ENCODE results near the gene PCDHB5. TPM values are rescaled to one million over a fixed set of nuclear protein-coding genes. Genes with fewer than 3 reads are reported as not detected.

The PCDHB5 gene
- total and polyA plus RNA-seq, 2 of the 13 experiments (the other 11 are each of a cell fraction or from before 2014, with no cell fraction given), result 0.07 to 0.08 TPM

- TF ChIP-seq ZBTB34 (CRISPR knock-in tag; IDR thresholded peaks at IDR 0.05), result no peak
- TF ChIP-seq ZNF180 (CRISPR knock-in tag; IDR thresholded peaks at IDR 0.05; ENCODE audit: borderline replicate concordance, low read depth), result no peak
- no peak for TF ChIP-seq TCF7L2 (IDR thresholded peaks at IDR 0.05; ENCODE audit: low read depth, low read length)
- TF ChIP-seq, protein P1, sequence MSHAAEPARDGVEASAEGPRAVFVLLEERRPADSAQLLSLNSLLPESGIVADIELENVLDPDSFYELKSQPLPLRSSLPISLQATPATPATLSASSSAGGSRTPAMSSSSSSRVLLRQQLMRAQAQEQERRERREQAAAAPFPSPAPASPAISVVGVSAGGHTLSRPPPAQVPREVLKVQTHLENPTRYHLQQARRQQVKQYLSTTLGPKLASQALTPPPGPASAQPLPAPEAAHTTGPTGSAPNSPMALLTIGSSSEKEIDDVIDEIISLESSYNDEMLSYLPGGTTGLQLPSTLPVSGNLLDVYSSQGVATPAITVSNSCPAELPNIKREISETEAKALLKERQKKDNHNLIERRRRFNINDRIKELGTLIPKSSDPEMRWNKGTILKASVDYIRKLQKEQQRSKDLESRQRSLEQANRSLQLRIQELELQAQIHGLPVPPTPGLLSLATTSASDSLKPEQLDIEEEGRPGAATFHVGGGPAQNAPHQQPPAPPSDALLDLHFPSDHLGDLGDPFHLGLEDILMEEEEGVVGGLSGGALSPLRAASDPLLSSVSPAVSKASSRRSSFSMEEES (CRISPR knock-in tag; IDR thresholded peaks at IDR 0.05), result no peak
- TF ChIP-seq, protein P2, sequence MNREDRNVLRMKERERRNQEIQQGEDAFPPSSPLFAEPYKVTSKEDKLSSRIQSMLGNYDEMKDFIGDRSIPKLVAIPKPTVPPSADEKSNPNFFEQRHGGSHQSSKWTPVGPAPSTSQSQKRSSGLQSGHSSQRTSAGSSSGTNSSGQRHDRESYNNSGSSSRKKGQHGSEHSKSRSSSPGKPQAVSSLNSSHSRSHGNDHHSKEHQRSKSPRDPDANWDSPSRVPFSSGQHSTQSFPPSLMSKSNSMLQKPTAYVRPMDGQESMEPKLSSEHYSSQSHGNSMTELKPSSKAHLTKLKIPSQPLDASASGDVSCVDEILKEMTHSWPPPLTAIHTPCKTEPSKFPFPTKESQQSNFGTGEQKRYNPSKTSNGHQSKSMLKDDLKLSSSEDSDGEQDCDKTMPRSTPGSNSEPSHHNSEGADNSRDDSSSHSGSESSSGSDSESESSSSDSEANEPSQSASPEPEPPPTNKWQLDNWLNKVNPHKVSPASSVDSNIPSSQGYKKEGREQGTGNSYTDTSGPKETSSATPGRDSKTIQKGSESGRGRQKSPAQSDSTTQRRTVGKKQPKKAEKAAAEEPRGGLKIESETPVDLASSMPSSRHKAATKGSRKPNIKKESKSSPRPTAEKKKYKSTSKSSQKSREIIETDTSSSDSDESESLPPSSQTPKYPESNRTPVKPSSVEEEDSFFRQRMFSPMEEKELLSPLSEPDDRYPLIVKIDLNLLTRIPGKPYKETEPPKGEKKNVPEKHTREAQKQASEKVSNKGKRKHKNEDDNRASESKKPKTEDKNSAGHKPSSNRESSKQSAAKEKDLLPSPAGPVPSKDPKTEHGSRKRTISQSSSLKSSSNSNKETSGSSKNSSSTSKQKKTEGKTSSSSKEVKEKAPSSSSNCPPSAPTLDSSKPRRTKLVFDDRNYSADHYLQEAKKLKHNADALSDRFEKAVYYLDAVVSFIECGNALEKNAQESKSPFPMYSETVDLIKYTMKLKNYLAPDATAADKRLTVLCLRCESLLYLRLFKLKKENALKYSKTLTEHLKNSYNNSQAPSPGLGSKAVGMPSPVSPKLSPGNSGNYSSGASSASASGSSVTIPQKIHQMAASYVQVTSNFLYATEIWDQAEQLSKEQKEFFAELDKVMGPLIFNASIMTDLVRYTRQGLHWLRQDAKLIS (CRISPR knock-in tag; IDR thresholded peaks at IDR 0.05), result no peak
- TF ChIP-seq SAP130 (CRISPR knock-in tag; IDR thresholded peaks at IDR 0.05; ENCODE audit: low read depth), result 0 out of 2 replicates have a peak, but pooled peaks have one; percentile 13
- TF ChIP-seq IKZF1 (IDR thresholded peaks at IDR 0.05), result no peak
- TF ChIP-seq REXO4 (CRISPR knock-in tag; IDR thresholded peaks at IDR 0.05; ENCODE audit: borderline replicate concordance), result no peak
- TF ChIP-seq ZEB1 (IDR thresholded peaks at IDR 0.05; ENCODE audit: insufficient replicate concordance, low read depth), result no peak
- TF ChIP-seq ISX (CRISPR knock-in tag; conservative IDR thresholded peaks at IDR 0.05), result no peak
- TF ChIP-seq, protein P3, sequence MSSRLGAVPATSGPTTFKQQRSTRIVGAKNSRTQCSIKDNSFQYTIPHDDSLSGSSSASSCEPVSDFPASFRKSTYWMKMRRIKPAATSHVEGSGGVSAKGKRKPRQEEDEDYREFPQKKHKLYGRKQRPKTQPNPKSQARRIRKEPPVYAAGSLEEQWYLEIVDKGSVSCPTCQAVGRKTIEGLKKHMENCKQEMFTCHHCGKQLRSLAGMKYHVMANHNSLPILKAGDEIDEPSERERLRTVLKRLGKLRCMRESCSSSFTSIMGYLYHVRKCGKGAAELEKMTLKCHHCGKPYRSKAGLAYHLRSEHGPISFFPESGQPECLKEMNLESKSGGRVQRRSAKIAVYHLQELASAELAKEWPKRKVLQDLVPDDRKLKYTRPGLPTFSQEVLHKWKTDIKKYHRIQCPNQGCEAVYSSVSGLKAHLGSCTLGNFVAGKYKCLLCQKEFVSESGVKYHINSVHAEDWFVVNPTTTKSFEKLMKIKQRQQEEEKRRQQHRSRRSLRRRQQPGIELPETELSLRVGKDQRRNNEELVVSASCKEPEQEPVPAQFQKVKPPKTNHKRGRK (CRISPR knock-in tag; IDR thresholded peaks at IDR 0.05), result no peak
- TF ChIP-seq SMYD3 (CRISPR knock-in tag; IDR thresholded peaks at IDR 0.05), result no peak
- TF ChIP-seq, protein P4, sequence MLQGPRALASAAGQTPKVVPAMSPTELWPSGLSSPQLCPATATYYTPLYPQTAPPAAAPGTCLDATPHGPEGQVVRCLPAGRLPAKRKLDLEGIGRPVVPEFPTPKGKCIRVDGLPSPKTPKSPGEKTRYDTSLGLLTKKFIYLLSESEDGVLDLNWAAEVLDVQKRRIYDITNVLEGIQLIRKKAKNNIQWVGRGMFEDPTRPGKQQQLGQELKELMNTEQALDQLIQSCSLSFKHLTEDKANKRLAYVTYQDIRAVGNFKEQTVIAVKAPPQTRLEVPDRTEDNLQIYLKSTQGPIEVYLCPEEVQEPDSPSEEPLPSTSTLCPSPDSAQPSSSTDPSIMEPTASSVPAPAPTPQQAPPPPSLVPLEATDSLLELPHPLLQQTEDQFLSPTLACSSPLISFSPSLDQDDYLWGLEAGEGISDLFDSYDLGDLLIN (CRISPR knock-in tag; IDR thresholded peaks at IDR 0.05; ENCODE audit: borderline replicate concordance), result no peak
- TF ChIP-seq ZNF549 (CRISPR knock-in tag; IDR thresholded peaks at IDR 0.05), result no peak
- TF ChIP-seq, protein P5, sequence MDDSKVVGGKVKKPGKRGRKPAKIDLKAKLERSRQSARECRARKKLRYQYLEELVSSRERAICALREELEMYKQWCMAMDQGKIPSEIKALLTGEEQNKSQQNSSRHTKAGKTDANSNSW (CRISPR knock-in tag; IDR thresholded peaks at IDR 0.05; ENCODE audit: borderline replicate concordance), result no peak
- TF ChIP-seq HNF1B (CRISPR knock-in tag; IDR thresholded peaks at IDR 0.05), result 0 out of 2 replicates have a peak, but pooled peaks have one; percentile 29
- no peak for TF ChIP-seq GZF1 (CRISPR knock-in tag; IDR thresholded peaks at IDR 0.05)
- no peak for TF ChIP-seq SPEN (CRISPR knock-in tag; IDR thresholded peaks at IDR 0.05; ENCODE audit: low read depth)
- TF ChIP-seq SMC3 (IDR thresholded peaks at IDR 0.05; ENCODE audit: low read length), result peak; percentile 45; the same call in 1 of the 2 replicates
- TF ChIP-seq ESRRA (CRISPR knock-in tag; IDR thresholded peaks at IDR 0.05; ENCODE audit: low read depth), result no peak
These were observed 47.2 kb downstream of the PCDHB5 start, which contains the start of gene PCDHB16 (continued) for GRCh38 chr5:141182248-141182647.
